Naive B cell (primary cell): Measurements from ENCODE around the gene LBHD1. TPM values are rescaled to one million over a fixed set of nuclear protein-coding genes. Genes with fewer than 3 reads are reported as not detected.
A peak's percentile ranks its signal among the peaks of the same experiment; 100 is the strongest.
"Not testable (repeated sequence)": the region's sequence is repeated elsewhere in the genome, so short reads cannot be mapped to it uniquely, and the experiment has no call there.

Experiments
- ATAC-seq, 2 donors: fragments of 150-1000 bp; cut with Tn5 transposase; 2 replicates each; pipeline ENCODE4 v1.10.0; 2021; ENCODE audit warnings: low read depth in 2 of 2, mild to moderate bottlenecking in 2 of 2, moderate library complexity in 2 of 2
- DNase-seq: peaks from one replicate; pipeline ENCODE4 v3.0.0; 2022
- H3K27ac Mint-ChIP-seq, 6 donors: one replicate each; pipeline ENCODE4 v1.8.0; 2020 to 2022; ENCODE audit warnings: mild to moderate bottlenecking in 6 of 6, mixed read lengths in 6 of 6, moderate library complexity in 5 of 6, inconsistent platforms in 2 of 6
- H3K27me3 Mint-ChIP-seq, 3 donors: one replicate each; pipeline ENCODE4 v1.8.0; 2021 to 2022; ENCODE audit warnings: mixed read lengths in 3 of 3, mild to moderate bottlenecking in 1 of 3
- H3K36me3 Mint-ChIP-seq, 2 donors: one replicate each; pipeline ENCODE4 v1.8.0; 2020 to 2022; ENCODE audit warnings: mixed read lengths in 2 of 2, inconsistent platforms in 1 of 2, mild to moderate bottlenecking in 1 of 2
- H3K4me1 Mint-ChIP-seq, 3 donors: one replicate each; pipeline ENCODE4 v1.8.0; 2020 to 2022; ENCODE audit warnings: mixed read lengths in 3 of 3, inconsistent platforms in 1 of 3, mild to moderate bottlenecking in 1 of 3, moderate library complexity in 1 of 3
- H3K4me3 Mint-ChIP-seq, 8 donors: one replicate each; pipeline ENCODE4 v1.8.0; 2020 to 2022; ENCODE audit warnings: mild to moderate bottlenecking in 8 of 8, mixed read lengths in 8 of 8, moderate library complexity in 8 of 8, inconsistent platforms in 2 of 8
- H3K9me3 Mint-ChIP-seq, 7 donors: one replicate each; pipeline ENCODE4 v1.8.0; 2020 to 2022; ENCODE audit warnings: mixed read lengths in 7 of 7, mild to moderate bottlenecking in 5 of 7, inconsistent platforms in 2 of 7, moderate library complexity in 1 of 7
- polyA plus RNA-seq, 6 donors: library from polyadenylated mRNA; unstranded; fragments of 300-500 nt; fragmentation: Illumina TruSeq; gene quantifications; one replicate each; pipeline ENCODE4 v1.2.3, GENCODE V29; 2021; ENCODE audit warnings: low read depth in 6 of 6

The LBHD1 gene
- polyA plus RNA-seq, 6 donors from 2014 or later: 3.5 to 12.4 (median 5.1) TPM

GRCh38 chr11:62707277-62707861 lies 35.3 kb upstream of the LBHD1 start, which contains the start of the genes BSCL2 and GNG3:
BSCL2 (minus strand) TSS chr11:62707424; CDS start chr11:62707195, 229 bp downstream.
GNG3 (plus strand) TSS chr11:62707676; CDS start chr11:62708296, 620 bp downstream.
- DNase-seq: no peak
- peaks cover 39 to 56% (median 53%) of the 10 kb centered on the region in 3 donors for H3K4me1 Mint-ChIP-seq

GRCh38 chr11:62706850-62707247 lies 34.8 kb upstream of the LBHD1 start:
- ATAC-seq: no peak
- peak overlapping the region; percentile 87 to 100 (median 98) for H3K4me3 Mint-ChIP-seq
- H3K27me3 Mint-ChIP-seq: no peaks in the 10 kb centered on the region
- H3K27ac Mint-ChIP-seq: peak overlapping the region; percentile 33 to 98 (median 86)
- H3K4me1 Mint-ChIP-seq: peaks cover 41 to 53% (median 49%) of the 10 kb centered on the region in 3 donors
- H3K9me3 Mint-ChIP-seq: no peaks in the 10 kb centered on the region
- H3K36me3 Mint-ChIP-seq: no peaks in the 10 kb centered on the region
- DNase-seq: no peak

More at GRCh38 chr11:62707277-62707861, 35.3 kb upstream of the LBHD1 start, which contains the start of the genes BSCL2 and GNG3:
- Mint-ChIP-seq H3K27ac (peak within 1 kb of the TSS; percentile 79 to 100 (median 98)), H3K4me3 (peak within 1 kb of the TSS; percentile 95 to 100 (median 98)), H3K9me3 (no peaks in the 10 kb centered on the region), H3K27me3 (no peaks in the 10 kb centered on the region), H3K36me3 (no peaks in the 10 kb centered on the region)
- no peak for ATAC-seq

GRCh38 chr11:62705880-62706849 lies 34.1 kb upstream of the LBHD1 start:
- peak; percentile 90 for DNase-seq
- Mint-ChIP-seq H3K36me3 (no peaks in the 10 kb centered on the region), H3K9me3 (no peaks in the 10 kb centered on the region), H3K27me3 (no peaks in the 10 kb centered on the region), H3K4me3 (peak overlapping the region; percentile 87 to 100 (median 98)), H3K27ac (peak overlapping the region; percentile 84 to 98 (median 92)), H3K4me1 (peaks cover 41 to 53% (median 49%) of the 10 kb centered on the region in 3 donors)
- peak; percentile 64 to 70 for ATAC-seq

- no peak for ATAC-seq
- Mint-ChIP-seq H3K27me3 (no peaks in the 10 kb centered on the region), H3K9me3 (no peaks in the 10 kb centered on the region), H3K36me3 (no peaks in the 10 kb centered on the region), H3K4me1 (peaks cover 41 to 49% (median 49%) of the 10 kb centered on the region in 3 donors), H3K4me3 (peak overlapping the region; percentile 87 to 100 (median 98)), H3K27ac (peak overlapping the region; percentile 76 to 96 (median 90))
- no peak for DNase-seq
Measured at GRCh38 chr11:62705413-62705812, 33.3 kb upstream of the LBHD1 start.

GRCh38 chr11:62703921-62704320 lies 31.9 kb upstream of the LBHD1 start:
- H3K27me3 Mint-ChIP-seq, H3K36me3 Mint-ChIP-seq, H3K9me3 Mint-ChIP-seq, DNase-seq, H3K27ac Mint-ChIP-seq, ATAC-seq: not testable (repeated sequence)
- H3K4me1 Mint-ChIP-seq: peaks cover 36 to 39% (median 36%) of the 10 kb centered on the region in 3 donors
- peak overlapping the region in 1 of 8 donors; percentile 35 for H3K4me3 Mint-ChIP-seq

GRCh38 chr11:62702246-62702645 lies 30.2 kb upstream of the LBHD1 start:
- peak overlapping the region in 3 of 6 donors; percentile 23 to 87 (median 83) for H3K27ac Mint-ChIP-seq
- ATAC-seq (no peak), DNase-seq (no peak)
- no peaks in the 10 kb centered on the region for H3K36me3 Mint-ChIP-seq
- H3K9me3 Mint-ChIP-seq: no peaks in the 10 kb centered on the region
- no peak overlapping the region for H3K4me3 Mint-ChIP-seq
- H3K4me1 Mint-ChIP-seq: peaks cover 19 to 27% (median 19%) of the 10 kb centered on the region in 3 donors
- H3K27me3 Mint-ChIP-seq: no peaks in the 10 kb centered on the region

GRCh38 chr11:62694455-62695167 lies 22.5 kb upstream of the LBHD1 start:
- H3K9me3 Mint-ChIP-seq: no peaks in the 10 kb centered on the region
- H3K27ac Mint-ChIP-seq: peak overlapping the region in 2 of 6 donors; percentile 40 to 52
- ATAC-seq: peak; percentile 80 to 89
- no peaks in the 10 kb centered on the region for H3K27me3 Mint-ChIP-seq
- H3K4me1 Mint-ChIP-seq: peaks cover 7 to 9% (median 7%) of the 10 kb centered on the region in 3 donors
- H3K4me3 Mint-ChIP-seq: no peak overlapping the region
- H3K36me3 Mint-ChIP-seq: peaks cover 4 to 8% of the 10 kb centered on the region in 2 donors
- peak; percentile 69 for DNase-seq

GRCh38 chr11:62693624-62694023 lies 21.6 kb upstream of the LBHD1 start:
- not testable (repeated sequence) for H3K36me3 Mint-ChIP-seq, H3K4me3 Mint-ChIP-seq, H3K27ac Mint-ChIP-seq, DNase-seq, H3K27me3 Mint-ChIP-seq, ATAC-seq, H3K9me3 Mint-ChIP-seq, H3K4me1 Mint-ChIP-seq

- no peak for DNase-seq
- Mint-ChIP-seq H3K4me1 (peaks cover 2 to 3% (median 3%) of the 10 kb centered on the region in 3 donors), H3K9me3 (no peaks in the 10 kb centered on the region), H3K27me3 (peaks cover 4 to 21% (median 8%) of the 10 kb centered on the region in 3 donors), H3K27ac (peak within 1 kb of the TSS in 2 of 6 donors; percentile 53 to 76), H3K4me3 (peak within 1 kb of the TSS in 1 of 8 donors; percentile 83), H3K36me3 (peaks cover 4 to 8% of the 10 kb centered on the region in 2 donors)
- no peak for ATAC-seq
Measured at GRCh38 chr11:62689421-62690183, 17.5 kb upstream of the LBHD1 start, which contains the start of gene LRRN4CL. LRRN4CL (minus strand) TSS chr11:62689530; CDS start chr11:62688508, 1,022 bp downstream.

- Mint-ChIP-seq H3K27me3 (peaks cover 4 to 21% (median 8%) of the 10 kb centered on the region in 3 donors), H3K4me3 (no peak overlapping the region), H3K4me1 (no peaks in the 10 kb centered on the region), H3K36me3 (peaks cover 4 to 8% of the 10 kb centered on the region in 2 donors), H3K27ac (no peak overlapping the region), H3K9me3 (no peaks in the 10 kb centered on the region)
- ATAC-seq (no peak), DNase-seq (no peak)
Measured at GRCh38 chr11:62688491-62688890, 16.4 kb upstream of the LBHD1 start.

- DNase-seq: no peak
- Mint-ChIP-seq H3K9me3 (no peaks in the 10 kb centered on the region), H3K27ac (no peak overlapping the region), H3K4me1 (no peaks in the 10 kb centered on the region), H3K27me3 (peaks cover 4 to 21% (median 8%) of the 10 kb centered on the region in 3 donors), H3K36me3 (peaks cover 4 to 8% of the 10 kb centered on the region in 2 donors), H3K4me3 (peak overlapping the region in 3 of 8 donors; percentile 25 to 30 (median 25))
- ATAC-seq: peak in 1 of 2 donors; percentile 33
Measured at GRCh38 chr11:62687508-62688396, 15.7 kb upstream of the LBHD1 start.
